Measurements from ENCODE around the gene EPHB6.

DNA sequence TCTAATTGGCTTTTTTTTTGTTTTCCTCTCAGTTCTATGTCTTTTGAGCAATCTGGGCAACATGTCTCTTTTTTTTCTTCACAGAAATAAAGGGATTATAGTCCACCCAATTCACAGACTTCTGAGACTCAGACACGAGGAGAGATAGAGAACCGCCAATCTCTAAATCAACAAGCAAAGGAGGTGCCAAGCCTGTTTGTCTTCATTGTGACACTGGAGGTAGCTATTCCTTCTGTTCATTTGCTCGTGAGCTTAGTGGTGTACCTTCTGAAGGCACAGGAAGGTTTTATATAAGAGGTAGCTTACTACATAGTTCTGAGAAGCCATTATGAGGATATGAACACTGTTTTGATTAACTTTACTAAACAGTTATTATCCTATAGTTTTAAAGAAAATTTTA is 6.1 kb downstream of the EPHB6 start:
- TF ChIP-seq CTCF (IDR thresholded peaks at IDR 0.05; ENCODE audit: low read length) (no peak), EZH2 (IDR thresholded peaks at IDR 0.05; ENCODE audit: borderline replicate concordance, low read length) (no peak)

Measured in OCI-LY1 (cell line).